Measurements from ENCODE around the gene PPM1N. TPM values are rescaled to one million over a fixed set of nuclear protein-coding genes. Genes with fewer than 3 reads are reported as not detected.

Gene PPM1N
- total and polyA plus RNA-seq, 2 of the 13 experiments (the other 11 are each of a cell fraction or from before 2014, with no cell fraction given), result 0.31 to 1.8 TPM

DNA sequence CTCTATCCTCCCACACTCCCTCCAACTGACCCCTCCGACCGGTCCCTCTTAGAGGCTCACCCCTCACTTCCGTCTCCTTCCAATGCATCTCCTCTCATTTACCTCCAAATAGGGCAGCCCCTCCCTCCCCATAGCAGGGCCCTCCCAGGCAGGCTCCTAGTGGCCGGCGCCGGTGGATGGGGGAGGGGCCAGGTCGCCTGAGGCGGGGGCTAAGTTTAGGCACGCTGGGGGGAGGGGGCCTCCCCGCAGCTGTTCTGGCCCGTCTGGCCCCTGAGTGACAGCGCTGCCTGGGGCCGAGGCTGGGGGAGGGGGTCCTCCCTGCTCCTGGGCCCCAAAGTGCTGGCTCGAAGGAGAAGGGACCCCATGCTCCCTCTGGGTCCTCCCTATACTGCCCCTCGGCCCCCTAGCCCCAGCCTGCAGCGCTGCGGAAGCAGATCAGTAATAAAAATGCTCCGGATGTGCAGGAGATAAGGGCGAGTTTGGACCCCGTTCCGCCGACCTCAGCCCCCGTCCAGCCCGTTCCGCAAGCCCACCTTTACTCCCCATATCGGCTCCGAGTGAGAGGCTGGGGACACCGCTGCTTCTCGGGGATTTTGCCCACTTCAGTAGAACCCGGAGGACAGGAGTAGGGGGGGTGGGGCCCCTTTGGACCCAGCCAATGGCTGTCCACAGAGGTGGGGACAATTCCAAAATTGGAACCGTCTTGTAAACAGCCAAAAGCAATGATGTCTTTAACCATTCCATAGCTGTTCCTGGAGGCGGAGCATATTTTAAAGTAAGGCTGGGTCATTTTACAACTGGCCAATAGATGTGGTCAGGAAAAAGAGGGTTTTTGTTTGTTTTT is 5.4 kb upstream of the PPM1N start (continued):
- TF ChIP-seq, protein P1, sequence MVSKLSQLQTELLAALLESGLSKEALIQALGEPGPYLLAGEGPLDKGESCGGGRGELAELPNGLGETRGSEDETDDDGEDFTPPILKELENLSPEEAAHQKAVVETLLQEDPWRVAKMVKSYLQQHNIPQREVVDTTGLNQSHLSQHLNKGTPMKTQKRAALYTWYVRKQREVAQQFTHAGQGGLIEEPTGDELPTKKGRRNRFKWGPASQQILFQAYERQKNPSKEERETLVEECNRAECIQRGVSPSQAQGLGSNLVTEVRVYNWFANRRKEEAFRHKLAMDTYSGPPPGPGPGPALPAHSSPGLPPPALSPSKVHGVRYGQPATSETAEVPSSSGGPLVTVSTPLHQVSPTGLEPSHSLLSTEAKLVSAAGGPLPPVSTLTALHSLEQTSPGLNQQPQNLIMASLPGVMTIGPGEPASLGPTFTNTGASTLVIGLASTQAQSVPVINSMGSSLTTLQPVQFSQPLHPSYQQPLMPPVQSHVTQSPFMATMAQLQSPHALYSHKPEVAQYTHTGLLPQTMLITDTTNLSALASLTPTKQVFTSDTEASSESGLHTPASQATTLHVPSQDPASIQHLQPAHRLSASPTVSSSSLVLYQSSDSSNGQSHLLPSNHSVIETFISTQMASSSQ (IDR thresholded peaks at IDR 0.05; ENCODE audit: low read depth), result no peak
- TF ChIP-seq, protein P1 (CRISPR knock-in tag; IDR thresholded peaks at IDR 0.05; ENCODE audit: borderline replicate concordance), result 0 out of 2 replicates have a peak, but pooled peaks have one; percentile 22
- TF ChIP-seq GPN1 (CRISPR knock-in tag; IDR thresholded peaks at IDR 0.05; ENCODE audit: borderline replicate concordance), result no peak
- TF ChIP-seq ELF4 (CRISPR knock-in tag; IDR thresholded peaks at IDR 0.05; ENCODE audit: borderline replicate concordance), result no peak
- peak; percentile 45; the same call in 1 of the 2 replicates for TF ChIP-seq ZMYM4 (CRISPR knock-in tag; IDR thresholded peaks at IDR 0.05)
- TF ChIP-seq, protein P2, sequence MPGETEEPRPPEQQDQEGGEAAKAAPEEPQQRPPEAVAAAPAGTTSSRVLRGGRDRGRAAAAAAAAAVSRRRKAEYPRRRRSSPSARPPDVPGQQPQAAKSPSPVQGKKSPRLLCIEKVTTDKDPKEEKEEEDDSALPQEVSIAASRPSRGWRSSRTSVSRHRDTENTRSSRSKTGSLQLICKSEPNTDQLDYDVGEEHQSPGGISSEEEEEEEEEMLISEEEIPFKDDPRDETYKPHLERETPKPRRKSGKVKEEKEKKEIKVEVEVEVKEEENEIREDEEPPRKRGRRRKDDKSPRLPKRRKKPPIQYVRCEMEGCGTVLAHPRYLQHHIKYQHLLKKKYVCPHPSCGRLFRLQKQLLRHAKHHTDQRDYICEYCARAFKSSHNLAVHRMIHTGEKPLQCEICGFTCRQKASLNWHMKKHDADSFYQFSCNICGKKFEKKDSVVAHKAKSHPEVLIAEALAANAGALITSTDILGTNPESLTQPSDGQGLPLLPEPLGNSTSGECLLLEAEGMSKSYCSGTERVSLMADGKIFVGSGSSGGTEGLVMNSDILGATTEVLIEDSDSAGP (CRISPR knock-in tag; IDR thresholded peaks at IDR 0.05; ENCODE audit: borderline replicate concordance), result peak; percentile 72; the same call in 1 of the 2 replicates
- TF ChIP-seq ZFP90 (CRISPR knock-in tag; IDR thresholded peaks at IDR 0.05; ENCODE audit: borderline replicate concordance), result peak; percentile 72; the same call in 1 of the 2 replicates
- TF ChIP-seq SALL1 (CRISPR knock-in tag; IDR thresholded peaks at IDR 0.05), result peak; percentile 39; the same call in 1 of the 2 replicates
- no peak for TF ChIP-seq DMAP1 (CRISPR knock-in tag; IDR thresholded peaks at IDR 0.05)
- TF ChIP-seq ZNF547 (CRISPR knock-in tag; IDR thresholded peaks at IDR 0.05), result peak; percentile 42
- TF ChIP-seq, protein P3, sequence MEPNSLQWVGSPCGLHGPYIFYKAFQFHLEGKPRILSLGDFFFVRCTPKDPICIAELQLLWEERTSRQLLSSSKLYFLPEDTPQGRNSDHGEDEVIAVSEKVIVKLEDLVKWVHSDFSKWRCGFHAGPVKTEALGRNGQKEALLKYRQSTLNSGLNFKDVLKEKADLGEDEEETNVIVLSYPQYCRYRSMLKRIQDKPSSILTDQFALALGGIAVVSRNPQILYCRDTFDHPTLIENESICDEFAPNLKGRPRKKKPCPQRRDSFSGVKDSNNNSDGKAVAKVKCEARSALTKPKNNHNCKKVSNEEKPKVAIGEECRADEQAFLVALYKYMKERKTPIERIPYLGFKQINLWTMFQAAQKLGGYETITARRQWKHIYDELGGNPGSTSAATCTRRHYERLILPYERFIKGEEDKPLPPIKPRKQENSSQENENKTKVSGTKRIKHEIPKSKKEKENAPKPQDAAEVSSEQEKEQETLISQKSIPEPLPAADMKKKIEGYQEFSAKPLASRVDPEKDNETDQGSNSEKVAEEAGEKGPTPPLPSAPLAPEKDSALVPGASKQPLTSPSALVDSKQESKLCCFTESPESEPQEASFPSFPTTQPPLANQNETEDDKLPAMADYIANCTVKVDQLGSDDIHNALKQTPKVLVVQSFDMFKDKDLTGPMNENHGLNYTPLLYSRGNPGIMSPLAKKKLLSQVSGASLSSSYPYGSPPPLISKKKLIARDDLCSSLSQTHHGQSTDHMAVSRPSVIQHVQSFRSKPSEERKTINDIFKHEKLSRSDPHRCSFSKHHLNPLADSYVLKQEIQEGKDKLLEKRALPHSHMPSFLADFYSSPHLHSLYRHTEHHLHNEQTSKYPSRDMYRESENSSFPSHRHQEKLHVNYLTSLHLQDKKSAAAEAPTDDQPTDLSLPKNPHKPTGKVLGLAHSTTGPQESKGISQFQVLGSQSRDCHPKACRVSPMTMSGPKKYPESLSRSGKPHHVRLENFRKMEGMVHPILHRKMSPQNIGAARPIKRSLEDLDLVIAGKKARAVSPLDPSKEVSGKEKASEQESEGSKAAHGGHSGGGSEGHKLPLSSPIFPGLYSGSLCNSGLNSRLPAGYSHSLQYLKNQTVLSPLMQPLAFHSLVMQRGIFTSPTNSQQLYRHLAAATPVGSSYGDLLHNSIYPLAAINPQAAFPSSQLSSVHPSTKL (CRISPR knock-in tag; IDR thresholded peaks at IDR 0.05), result 0 out of 2 replicates have a peak, but pooled peaks have one; percentile 6
- TF ChIP-seq, protein P4, sequence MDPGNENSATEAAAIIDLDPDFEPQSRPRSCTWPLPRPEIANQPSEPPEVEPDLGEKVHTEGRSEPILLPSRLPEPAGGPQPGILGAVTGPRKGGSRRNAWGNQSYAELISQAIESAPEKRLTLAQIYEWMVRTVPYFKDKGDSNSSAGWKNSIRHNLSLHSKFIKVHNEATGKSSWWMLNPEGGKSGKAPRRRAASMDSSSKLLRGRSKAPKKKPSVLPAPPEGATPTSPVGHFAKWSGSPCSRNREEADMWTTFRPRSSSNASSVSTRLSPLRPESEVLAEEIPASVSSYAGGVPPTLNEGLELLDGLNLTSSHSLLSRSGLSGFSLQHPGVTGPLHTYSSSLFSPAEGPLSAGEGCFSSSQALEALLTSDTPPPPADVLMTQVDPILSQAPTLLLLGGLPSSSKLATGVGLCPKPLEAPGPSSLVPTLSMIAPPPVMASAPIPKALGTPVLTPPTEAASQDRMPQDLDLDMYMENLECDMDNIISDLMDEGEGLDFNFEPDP (CRISPR knock-in tag; conservative IDR thresholded peaks at IDR 0.05), result 0 out of 2 replicates have a peak, but pooled peaks have one; percentile 44
- no peak for TF ChIP-seq PPARG (CRISPR knock-in tag; conservative IDR thresholded peaks at IDR 0.05)
- no peak for TF ChIP-seq ZIK1 (CRISPR knock-in tag; IDR thresholded peaks at IDR 0.05; ENCODE audit: borderline replicate concordance, low read depth)
- TF ChIP-seq NFYC (CRISPR knock-in tag; IDR thresholded peaks at IDR 0.05), result peak; percentile 60
- 0 out of 2 replicates have a peak, but pooled peaks have one; percentile 46 for TF ChIP-seq ARID2 (CRISPR knock-in tag; IDR thresholded peaks at IDR 0.05; ENCODE audit: borderline replicate concordance)
